ENCODE results near the gene ARRDC2. TPM values are rescaled to one million over a fixed set of nuclear protein-coding genes. Genes with fewer than 3 reads are reported as not detected.
"Not testable (repeated sequence)": the region's sequence is repeated elsewhere in the genome, so short reads cannot be mapped to it uniquely, and the experiment has no call there.

Gene ARRDC2
- total and polyA plus RNA-seq, 2 donors (not counting 1 experiment from before 2014, with no cell fraction given) = 131 to 639 TPM

GRCh38 chr19:17982430-17982829 is 25.5 kb upstream of the ARRDC2 start:
- DNase-seq = no peak
- 94% methylated on average over 22 of the region's 22 CpGs for WGBS (ENCODE audit: insufficient coverage)
- Histone ChIP-seq H4K20me1 (ENCODE audit: control insufficient read depth, insufficient read depth, low read length, poor library complexity, severe bottlenecking) (no peaks in the 10 kb centered on the region), H3K36me3 (replicated peaks in 1 of 2; ENCODE audit: control extremely low read depth in 1 of 2, control insufficient read depth in 1 of 2, extremely low read depth in 1 of 2, insufficient read depth in 2 of 2, low read length in 1 of 2) (no peaks in the 10 kb centered on the region), H3K4me3 (ENCODE audit: control extremely low read depth in 1 of 5, extremely low read depth in 1 of 5, insufficient read depth in 1 of 5, low read depth in 2 of 5, low read length in 4 of 5) (no peak overlapping the region), H3K4me2 (replicated peaks; ENCODE audit: low read depth, low read length, poor library complexity, severe bottlenecking) (no peak overlapping the region), H3K9ac (ENCODE audit: low read length) (no peak overlapping the region), H3K27ac (ENCODE audit: low read length in 2 of 2) (no peak overlapping the region), H3K9me3 (ENCODE audit: control extremely low read depth in 1 of 3, control insufficient read depth in 2 of 3, insufficient read depth in 1 of 3, low read length in 2 of 3) (no peaks in the 10 kb centered on the region), H2AFZ (ENCODE audit: insufficient read depth, low read depth, low read length, poor library complexity, severe bottlenecking) (no peak overlapping the region), H3K27me3 (replicated peaks in 1 of 4; ENCODE audit: control extremely low read depth in 1 of 4, control insufficient read depth in 3 of 4, insufficient read depth in 4 of 4, low read length in 3 of 4) (peaks cover 0 to 7% (median 0%) of the 10 kb centered on the region in 4 experiments), H3K4me1 (ENCODE audit: control insufficient read depth in 2 of 2, insufficient read depth in 2 of 2, low read length in 2 of 2) (peaks cover 12 to 19% of the 10 kb centered on the region in 2 donors), H3K79me2 (ENCODE audit: control insufficient read depth, insufficient read depth, low read length) (no peaks in the 10 kb centered on the region)
- no peak for ATAC-seq (ENCODE audit: low read depth)
- intact Hi-C loops (cut with micrococcal nuclease) = no loop called here
- TF ChIP-seq EZH2 (IDR thresholded peaks at IDR 0.05; ENCODE audit: borderline replicate concordance, insufficient read depth, low read depth, low read length, poor library complexity, severe bottlenecking) (no peak), CTCF (IDR thresholded peaks at IDR 0.05) (no peak)
- Mint-ChIP-seq H3K27me3 (peaks cover 10% of the 10 kb centered on the region), H3K4me3 (no peak overlapping the region), H3K27ac (no peak overlapping the region), H3K9me3 (ENCODE audit: insufficient read depth) (no peaks in the 10 kb centered on the region), H3K4me1 (peaks cover 11% of the 10 kb centered on the region)
- POLR2A ChIA-PET = interaction anchor here (0.7 kb wide), 1 partner anchor 57 kb away, joined by 4 read pairs; no protein-coding TSS in a partner anchor
- CTCF ChIA-PET = interaction anchor here (0.6 to 1.9 kb wide), 3 partner anchors 13 to 111 kb away, joined by 3 to 6 read pairs (median 3); no protein-coding TSS in a partner anchor

GRCh38 chr19:17985037-17985818 is 22.7 kb upstream of the ARRDC2 start:
- POLR2A ChIA-PET = no interaction called here
- H3K4me1 Mint-ChIP-seq = peaks cover 3% of the 10 kb centered on the region
- Histone ChIP-seq H3K9me3 (ENCODE audit: control extremely low read depth in 1 of 3, control insufficient read depth in 2 of 3, insufficient read depth in 1 of 3, low read length in 2 of 3) (no peaks in the 10 kb centered on the region), H3K27me3 (replicated peaks in 1 of 4; ENCODE audit: control extremely low read depth in 1 of 4, control insufficient read depth in 3 of 4, insufficient read depth in 4 of 4, low read length in 3 of 4) (peaks cover 0 to 7% (median 0%) of the 10 kb centered on the region in 4 experiments), H4K20me1 (ENCODE audit: control insufficient read depth, insufficient read depth, low read length, poor library complexity, severe bottlenecking) (no peaks in the 10 kb centered on the region), H3K4me2 (replicated peaks; ENCODE audit: low read depth, low read length, poor library complexity, severe bottlenecking) (no peak overlapping the region), H3K9ac (ENCODE audit: low read length) (no peak overlapping the region), H3K36me3 (replicated peaks in 1 of 2; ENCODE audit: control extremely low read depth in 1 of 2, control insufficient read depth in 1 of 2, extremely low read depth in 1 of 2, insufficient read depth in 2 of 2, low read length in 1 of 2) (no peaks in the 10 kb centered on the region), H3K27ac (ENCODE audit: low read length in 2 of 2) (no peak overlapping the region), H3K4me1 (ENCODE audit: control insufficient read depth in 2 of 2, insufficient read depth in 2 of 2, low read length in 2 of 2) (peaks cover 6 to 9% of the 10 kb centered on the region in 2 donors), H2AFZ (ENCODE audit: insufficient read depth, low read depth, low read length, poor library complexity, severe bottlenecking) (no peak overlapping the region), H3K79me2 (ENCODE audit: control insufficient read depth, insufficient read depth, low read length) (no peaks in the 10 kb centered on the region), H3K4me3 (ENCODE audit: control extremely low read depth in 1 of 5, extremely low read depth in 1 of 5, insufficient read depth in 1 of 5, low read depth in 2 of 5, low read length in 4 of 5) (no peak overlapping the region)
- no peaks in the 10 kb centered on the region for H3K9me3 Mint-ChIP-seq (ENCODE audit: insufficient read depth)
- CTCF ChIA-PET = interaction anchor here (0.8 kb wide), 1 partner anchor 12 kb away, joined by 3 read pairs; no protein-coding TSS in a partner anchor
- ATAC-seq (ENCODE audit: low read depth) (no peak), DNase-seq (no peak)
- H3K27me3 Mint-ChIP-seq = peaks cover 10% of the 10 kb centered on the region
- TF ChIP-seq CTCF (IDR thresholded peaks at IDR 0.05) = no peak
- H3K4me3 Mint-ChIP-seq = no peak overlapping the region
- WGBS (ENCODE audit: insufficient coverage) = 80% methylated on average over 11 of the region's 17 CpGs
- intact Hi-C loops (cut with micrococcal nuclease) = no loop called here
- H3K27ac Mint-ChIP-seq = no peak overlapping the region

GRCh38 chr19:17986569-17986968 is 21.4 kb upstream of the ARRDC2 start:
- not testable (repeated sequence) for H3K27me3 ChIP-seq (replicated peaks in 1 of 4; ENCODE audit: control extremely low read depth in 1 of 4, control insufficient read depth in 3 of 4, insufficient read depth in 4 of 4, low read length in 3 of 4)

More at GRCh38 chr19:17986569-17986968, 21.4 kb upstream of the ARRDC2 start:
- H3K9me3 ChIP-seq (ENCODE audit: control extremely low read depth in 1 of 3, control insufficient read depth in 2 of 3, insufficient read depth in 1 of 3, low read length in 2 of 3); H3K9me3 Mint-ChIP-seq (ENCODE audit: insufficient read depth); H3K27me3 Mint-ChIP-seq; DNase-seq; intact Hi-C loops (cut with micrococcal nuclease); POLR2A ChIA-PET; H3K27ac ChIP-seq (ENCODE audit: low read length in 2 of 2); H3K4me3 ChIP-seq (ENCODE audit: control extremely low read depth in 1 of 5, extremely low read depth in 1 of 5, insufficient read depth in 1 of 5, low read depth in 2 of 5, low read length in 4 of 5); H2AFZ ChIP-seq (ENCODE audit: insufficient read depth, low read depth, low read length, poor library complexity, severe bottlenecking); H3K4me2 ChIP-seq (replicated peaks; ENCODE audit: low read depth, low read length, poor library complexity, severe bottlenecking); ATAC-seq (ENCODE audit: low read depth); H3K4me1 ChIP-seq (ENCODE audit: control insufficient read depth in 2 of 2, insufficient read depth in 2 of 2, low read length in 2 of 2); H3K79me2 ChIP-seq (ENCODE audit: control insufficient read depth, insufficient read depth, low read length); H3K9ac ChIP-seq (ENCODE audit: low read length); H3K27ac Mint-ChIP-seq; H4K20me1 ChIP-seq (ENCODE audit: control insufficient read depth, insufficient read depth, low read length, poor library complexity, severe bottlenecking); H3K36me3 ChIP-seq (replicated peaks in 1 of 2; ENCODE audit: control extremely low read depth in 1 of 2, control insufficient read depth in 1 of 2, extremely low read depth in 1 of 2, insufficient read depth in 2 of 2, low read length in 1 of 2); H3K4me3 Mint-ChIP-seq; H3K4me1 Mint-ChIP-seq; CTCF ChIA-PET: not testable (repeated sequence)
- WGBS (ENCODE audit: insufficient coverage) = 94% methylated on average over 6 of the region's 8 CpGs

Measured in B cell (primary cell).